Glomerular endothelial cell (primary cell): ENCODE measurements around the gene EFCC1. TPM values are rescaled to one million over a fixed set of nuclear protein-coding genes. Genes with fewer than 3 reads are reported as not detected.

Source experiments
- DNase-seq: peaks from one replicate; pipeline ENCODE4 v3.0.0-alpha.2; 2011; ENCODE audit warnings: low read depth, low spot score; ENCODE audit errors: extremely low read depth
- total RNA-seq: library from RNA; depleted of rRNA; stranded (reverse); fragments of >200 nt; gene quantifications from 2 replicates; pipeline ENCODE4 v1.2.3, GENCODE V29; 2015

The EFCC1 gene
- total RNA-seq, 1 donor from 2014 or later = 3.0 TPM

- no peak for DNase-seq
Observed at GRCh38 chr3:129030611-129031010, 29.5 kb downstream of the EFCC1 start.

- DNase-seq = no peak
Observed at GRCh38 chr3:129031476-129032215, 30.5 kb downstream of the EFCC1 start.

- DNase-seq = no peak
Observed at GRCh38 chr3:129032716-129033115, 31.6 kb downstream of the EFCC1 start.

DNA sequence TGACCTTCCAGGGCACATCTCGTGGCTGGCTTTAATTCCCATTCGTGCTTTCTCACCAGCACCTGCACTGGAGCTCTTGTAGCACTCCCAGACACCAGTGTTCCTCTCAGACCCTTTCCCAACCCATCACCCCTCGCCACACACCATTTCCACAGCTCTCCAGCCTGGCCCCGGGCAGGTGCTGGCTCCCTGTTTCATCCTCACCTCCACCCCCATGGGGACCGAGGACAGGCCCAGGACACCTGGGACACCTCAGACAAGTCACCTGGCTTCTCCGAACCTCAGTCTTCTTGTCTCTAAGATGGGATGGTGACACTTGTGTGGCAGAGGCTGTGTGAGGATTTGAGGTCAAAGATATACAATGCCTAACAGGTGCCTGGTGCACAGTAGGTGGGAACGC, 32.0 kb downstream of the EFCC1 start:
- no peak for DNase-seq

DNA sequence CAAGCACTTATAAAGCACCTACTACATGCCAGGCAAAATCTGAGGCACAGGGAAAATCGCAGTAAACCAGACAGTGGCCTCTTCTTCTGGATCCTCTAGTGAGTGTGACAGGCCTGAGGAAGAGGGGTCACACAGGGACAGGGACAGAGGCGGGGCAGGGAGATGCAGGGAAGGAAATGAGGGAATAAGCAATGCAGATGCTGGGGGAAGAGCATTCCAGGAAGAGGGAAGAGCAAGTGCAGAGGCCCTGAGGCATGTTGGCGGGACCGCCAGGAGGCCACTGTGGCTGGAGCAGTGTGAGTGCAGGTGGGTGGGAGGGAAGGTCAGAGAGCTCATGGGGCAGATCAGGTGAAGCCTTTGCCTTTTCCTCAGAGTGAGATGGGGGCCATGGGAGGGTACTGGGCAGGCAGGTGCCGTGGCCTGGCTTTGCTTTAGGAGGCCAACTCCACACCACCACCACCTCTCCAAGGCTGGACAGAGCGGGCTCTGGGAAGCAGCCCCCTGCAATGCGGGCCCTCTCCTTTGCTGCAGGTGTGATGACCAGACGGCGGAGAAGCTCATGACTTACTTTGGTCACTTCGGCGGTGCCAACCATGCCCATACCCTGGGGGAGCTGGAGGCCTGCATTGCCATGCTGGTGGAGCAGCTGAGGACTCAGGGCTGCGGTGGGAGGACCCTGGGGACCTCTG, 32.7 kb downstream of the EFCC1 start:
- no peak for DNase-seq

DNA sequence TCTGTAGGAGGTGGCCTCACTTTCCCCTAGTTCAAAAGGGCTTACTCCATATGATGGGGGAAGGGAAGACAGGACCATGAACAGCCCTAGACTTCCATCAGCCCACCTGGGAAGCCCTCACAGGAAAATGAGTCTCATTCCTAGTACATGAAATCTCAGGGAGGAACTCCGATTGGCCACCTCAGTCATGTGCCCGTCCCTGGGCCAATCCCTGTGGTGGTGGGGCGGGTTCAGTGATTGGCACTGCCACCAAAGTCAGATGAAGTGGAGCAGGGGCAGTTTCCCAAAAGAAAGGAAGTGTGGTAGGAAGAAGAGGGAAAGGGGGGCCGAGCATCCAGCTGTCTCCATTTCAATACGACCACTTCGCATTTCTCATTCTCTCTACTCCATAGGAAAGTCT, 33.5 kb downstream of the EFCC1 start:
- no peak for DNase-seq

DNA sequence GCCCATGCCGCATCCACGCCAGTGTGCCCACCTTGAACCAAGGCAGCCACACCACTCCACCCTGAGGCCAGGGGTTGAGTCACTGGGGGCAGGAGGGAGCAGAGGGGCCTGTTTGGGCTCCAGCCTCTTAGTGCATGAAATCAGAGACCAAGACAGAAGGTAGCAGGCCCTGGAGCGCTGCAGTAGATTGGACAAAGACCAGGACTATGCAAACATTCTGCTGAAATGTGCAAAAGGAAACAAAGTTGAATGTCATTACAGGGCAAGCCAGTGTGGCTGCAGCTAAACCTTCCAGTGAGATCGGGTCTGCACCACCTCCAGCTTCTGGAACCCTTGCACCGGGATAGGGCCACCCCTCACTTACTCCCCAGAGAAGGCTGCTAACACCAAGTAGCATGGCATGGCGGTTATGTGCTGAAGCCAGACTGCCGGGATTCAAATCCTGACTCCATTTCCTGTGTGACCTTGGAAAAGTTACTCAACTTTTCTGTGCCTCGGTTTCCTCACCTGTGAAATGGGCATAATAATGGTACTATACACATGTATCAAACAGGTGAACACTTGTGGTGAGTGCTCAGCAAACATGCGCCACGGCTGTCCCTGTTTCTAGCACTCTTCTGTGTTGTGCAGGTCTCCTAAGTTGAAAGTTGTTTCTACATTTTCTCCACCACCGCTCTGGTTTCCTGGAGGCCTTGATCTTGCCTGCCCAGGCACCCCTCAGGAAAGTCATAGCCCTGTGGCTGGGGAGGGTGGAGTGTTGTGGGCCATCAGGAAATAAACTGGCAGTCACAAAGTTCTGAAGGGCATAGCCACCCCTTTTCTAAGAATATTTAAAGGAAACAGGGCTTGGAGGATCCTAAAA, 34.5 kb downstream of the EFCC1 start:
- no peak for DNase-seq

- DNase-seq = no peak
Observed at GRCh38 chr3:129036222-129037092, 35.4 kb downstream of the EFCC1 start.

DNA sequence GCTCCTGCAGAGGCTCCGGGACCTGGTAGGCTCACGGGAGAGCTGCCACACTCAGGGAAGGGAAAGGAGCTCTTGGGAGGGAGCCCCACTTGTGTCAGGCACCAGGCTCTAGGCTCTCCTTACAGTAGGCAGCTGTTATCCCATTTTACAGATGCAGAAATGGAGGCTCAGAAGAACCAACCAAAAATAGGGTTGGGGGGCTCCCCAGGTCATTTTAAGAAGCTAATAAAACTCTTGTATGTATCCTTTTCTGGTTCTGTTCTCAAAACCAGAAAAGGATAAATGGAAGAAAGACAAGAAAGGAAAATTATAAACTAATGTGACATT, 36.0 kb downstream of the EFCC1 start:
- no peak for DNase-seq

DNA sequence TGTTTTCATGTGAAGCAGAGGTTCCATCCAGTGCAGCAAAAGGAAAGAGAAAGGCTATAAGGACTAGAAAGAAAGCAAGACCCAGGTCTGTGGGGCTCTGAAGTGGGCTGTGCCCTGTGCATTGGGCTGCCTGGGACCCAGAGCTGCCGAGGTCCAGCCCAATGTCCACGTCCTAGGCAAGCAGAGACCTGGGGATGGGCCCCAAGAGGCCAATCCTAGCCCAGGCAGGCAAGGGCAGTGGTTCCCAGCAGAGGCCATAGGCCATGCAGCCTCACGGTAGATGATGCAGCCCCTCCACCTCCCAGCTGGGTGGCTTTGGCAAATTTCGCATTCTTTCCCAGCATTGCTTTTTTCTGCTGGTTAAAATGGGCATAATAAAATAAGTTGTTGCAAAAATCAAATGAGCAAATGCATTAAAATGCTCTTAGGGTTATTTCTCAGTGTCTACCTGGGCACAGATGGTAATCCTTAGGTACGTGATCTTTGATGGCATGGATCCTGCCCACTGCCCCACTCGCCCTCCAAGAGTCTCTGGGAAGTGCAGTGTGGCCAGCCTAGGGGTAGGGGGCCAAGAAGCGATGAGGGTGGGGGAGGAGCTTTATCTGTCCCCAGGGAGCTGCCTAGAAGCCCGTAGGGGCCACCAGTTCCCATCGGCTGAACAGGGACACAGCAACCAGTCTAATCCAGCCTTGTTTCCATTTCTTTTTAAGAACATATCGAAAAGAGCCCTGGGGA, 37.2 kb downstream of the EFCC1 start:
- no peak for DNase-seq

- DNase-seq = no peak
Observed at GRCh38 chr3:129039271-129040038, 38.4 kb downstream of the EFCC1 start.

DNA sequence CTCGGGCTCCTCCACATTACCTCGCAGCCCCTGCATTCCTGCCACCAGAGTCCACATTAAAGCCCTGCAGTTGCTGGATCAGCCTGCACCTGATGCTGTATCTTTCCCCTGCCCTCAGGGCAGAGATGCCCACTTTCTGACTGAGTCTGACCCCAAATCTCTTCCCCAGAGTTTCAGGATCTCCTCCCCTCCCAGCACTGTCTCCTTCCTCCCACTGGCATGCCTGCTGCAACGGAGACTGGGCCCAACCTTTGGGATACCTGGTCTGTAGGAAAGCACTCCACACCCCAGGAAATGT, 38.9 kb downstream of the EFCC1 start:
- DNase-seq = no peak

DNA sequence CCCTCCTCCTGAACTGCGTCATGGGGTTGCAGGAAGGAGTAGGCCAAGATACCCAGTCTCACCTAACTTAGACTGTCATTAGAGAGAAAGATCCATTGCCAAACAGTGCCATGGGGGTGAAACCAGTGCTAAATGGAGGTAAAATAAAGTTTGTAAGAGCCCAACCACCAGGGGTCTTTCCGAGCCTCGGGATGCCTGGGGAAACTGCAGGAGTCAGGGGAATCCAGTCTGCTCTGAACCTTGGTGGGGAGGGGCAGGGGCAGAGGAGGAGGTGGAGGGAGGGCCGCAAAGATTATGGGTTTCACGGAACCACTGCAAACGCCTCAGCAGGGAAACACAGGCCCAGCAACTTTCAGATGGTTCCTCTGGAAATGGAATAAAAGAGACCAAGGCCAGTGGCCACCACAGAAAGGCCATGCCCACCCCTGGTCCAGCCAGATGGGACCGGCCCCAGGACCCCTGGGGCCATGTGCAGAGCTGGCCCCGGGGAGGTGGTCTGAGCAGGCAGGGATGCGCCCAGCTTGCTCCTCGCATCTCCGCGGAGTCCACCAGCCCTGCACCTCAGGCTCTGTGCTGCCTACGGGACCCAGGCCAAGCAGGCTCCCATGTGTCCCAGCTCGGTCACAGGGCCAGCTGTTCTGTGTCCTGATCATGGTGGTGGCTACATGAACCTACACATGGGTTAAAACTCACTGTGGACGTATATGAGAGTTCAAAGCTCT, 39.6 kb downstream of the EFCC1 start:
- no peak for DNase-seq

GRCh38 chr3:129045675-129046036, 44.6 kb downstream of the EFCC1 start:
- DNase-seq = no peak

DNA sequence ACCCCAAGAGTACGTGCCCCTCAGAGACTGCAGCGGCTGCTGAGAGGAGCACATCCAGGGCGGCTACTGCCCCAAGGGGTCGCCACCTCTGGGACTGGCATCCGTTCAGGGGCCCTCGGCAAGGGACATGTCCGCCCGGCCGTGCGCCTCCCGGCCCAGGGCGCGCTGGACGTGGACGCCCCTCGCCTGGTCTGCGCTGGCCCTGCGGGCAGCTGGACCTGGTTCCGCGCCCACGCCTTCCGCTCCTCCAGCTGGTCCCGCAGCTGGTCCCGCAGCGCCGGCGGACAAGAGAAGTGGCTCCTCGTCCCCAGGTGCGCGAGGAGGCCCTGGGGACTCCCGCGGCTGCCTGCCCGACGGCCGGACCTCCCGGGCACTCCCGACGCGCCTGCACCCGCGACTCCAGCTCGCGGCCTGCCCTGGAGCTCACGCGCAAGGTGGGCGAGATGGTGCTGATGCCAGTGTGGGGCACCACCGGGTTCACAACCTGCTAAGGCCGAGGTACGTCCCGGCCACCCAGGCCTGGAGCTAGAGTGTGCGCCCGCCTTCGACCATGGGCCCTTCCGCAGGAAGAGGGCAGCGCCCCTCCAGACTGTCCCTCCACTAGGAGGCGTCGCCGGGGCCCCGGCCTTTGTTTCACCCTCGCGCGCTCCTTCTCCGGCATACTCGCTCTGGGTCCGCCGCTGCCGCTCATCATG, 45.1 kb downstream of the EFCC1 start:
- no peak for DNase-seq

DNA sequence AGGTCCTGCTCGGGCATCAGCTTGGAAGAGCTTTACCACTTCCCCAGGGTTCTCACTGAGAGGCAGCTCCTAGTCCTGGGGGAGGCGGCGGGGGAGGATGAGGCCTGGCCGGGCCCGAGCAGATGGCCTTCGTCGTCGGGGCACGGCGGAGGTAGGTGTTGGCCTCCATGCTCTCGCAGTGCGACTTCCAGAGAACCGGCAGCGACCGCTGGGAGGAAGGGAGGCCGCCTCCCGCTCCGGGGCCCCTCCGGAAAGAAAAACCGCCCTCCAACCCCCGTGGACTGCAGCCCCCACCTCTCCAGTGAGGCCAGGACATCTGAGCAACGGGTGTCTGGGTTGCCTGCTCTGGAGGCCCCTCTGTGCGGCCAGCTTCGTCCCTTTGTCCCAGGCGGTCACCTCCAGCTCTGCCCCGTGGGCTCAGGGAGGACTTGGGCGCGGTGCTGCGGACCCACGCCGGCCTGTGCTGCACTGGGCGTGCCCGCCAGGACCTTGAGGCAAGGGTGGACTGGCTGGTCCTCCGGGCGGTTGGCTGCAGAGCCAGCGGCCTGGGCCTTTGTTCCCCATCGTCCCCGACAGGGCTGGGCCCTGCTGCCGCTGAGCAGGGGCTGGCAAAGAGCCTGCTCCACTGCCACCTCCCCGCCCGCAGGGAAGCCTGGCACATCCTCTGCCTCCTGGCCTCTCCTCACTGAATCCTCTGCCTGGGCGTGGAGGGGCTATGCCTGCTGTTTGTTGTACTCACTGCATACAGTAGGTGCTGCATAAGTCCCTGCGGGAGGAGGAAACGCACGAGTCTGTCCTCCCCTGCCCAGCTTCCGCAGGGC, 45.8 kb downstream of the EFCC1 start:
- no peak for DNase-seq

DNA sequence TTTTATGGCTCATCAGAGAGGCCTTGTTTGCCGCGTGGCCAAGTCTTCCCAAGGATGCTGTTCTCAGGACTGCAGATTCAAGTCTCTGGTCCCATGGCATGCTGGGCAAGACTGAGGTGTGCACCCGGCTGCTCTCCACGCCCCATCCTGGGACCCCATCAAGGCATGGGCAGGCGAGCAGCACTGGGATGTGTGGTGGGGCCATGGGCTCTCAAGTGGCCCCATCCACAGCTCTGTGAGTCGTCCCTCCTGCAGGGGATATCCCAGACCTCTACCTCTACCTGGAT, 46.4 kb downstream of the EFCC1 start:
- no peak for DNase-seq
